Measurements from ENCODE around the gene SRSF2.
"Not testable (repeated sequence)": the region's sequence is repeated elsewhere in the genome, so short reads cannot be mapped to it uniquely, and the experiment has no call there.

SRSF2 gene

GRCh38 chr17:76700270-76700616 is 36.9 kb downstream of the SRSF2 start:
- DNase-seq: no peak

DNA sequence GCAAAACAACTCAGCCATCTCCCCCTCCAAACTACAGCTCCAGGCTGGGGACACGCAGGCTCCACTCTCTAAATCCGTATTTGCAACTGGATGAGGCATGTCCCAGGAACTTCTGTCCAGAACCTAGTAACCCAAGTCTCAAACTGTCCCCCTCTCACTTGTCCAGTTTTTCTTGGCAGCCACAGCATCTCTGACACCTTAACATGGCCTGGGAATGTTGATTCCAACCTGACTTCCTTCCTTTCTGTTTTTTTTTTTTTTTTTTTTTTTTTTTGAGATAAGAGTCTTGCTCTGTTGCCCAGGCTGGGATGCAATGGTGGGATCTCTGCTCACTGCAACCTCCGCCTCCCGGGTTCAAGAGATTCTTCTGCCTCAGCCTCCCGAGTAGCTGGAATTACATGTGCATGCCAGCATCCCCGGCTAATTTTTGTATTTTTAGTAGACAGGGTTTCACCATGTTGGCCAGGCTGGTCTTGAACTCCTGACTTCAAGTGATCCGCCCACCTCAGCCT is 38.6 kb downstream of the SRSF2 start:
- DNase-seq: not testable (repeated sequence)

GRCh38 chr17:76697702-76698465 is 39.2 kb downstream of the SRSF2 start:
- DNase-seq: no peak

DNA sequence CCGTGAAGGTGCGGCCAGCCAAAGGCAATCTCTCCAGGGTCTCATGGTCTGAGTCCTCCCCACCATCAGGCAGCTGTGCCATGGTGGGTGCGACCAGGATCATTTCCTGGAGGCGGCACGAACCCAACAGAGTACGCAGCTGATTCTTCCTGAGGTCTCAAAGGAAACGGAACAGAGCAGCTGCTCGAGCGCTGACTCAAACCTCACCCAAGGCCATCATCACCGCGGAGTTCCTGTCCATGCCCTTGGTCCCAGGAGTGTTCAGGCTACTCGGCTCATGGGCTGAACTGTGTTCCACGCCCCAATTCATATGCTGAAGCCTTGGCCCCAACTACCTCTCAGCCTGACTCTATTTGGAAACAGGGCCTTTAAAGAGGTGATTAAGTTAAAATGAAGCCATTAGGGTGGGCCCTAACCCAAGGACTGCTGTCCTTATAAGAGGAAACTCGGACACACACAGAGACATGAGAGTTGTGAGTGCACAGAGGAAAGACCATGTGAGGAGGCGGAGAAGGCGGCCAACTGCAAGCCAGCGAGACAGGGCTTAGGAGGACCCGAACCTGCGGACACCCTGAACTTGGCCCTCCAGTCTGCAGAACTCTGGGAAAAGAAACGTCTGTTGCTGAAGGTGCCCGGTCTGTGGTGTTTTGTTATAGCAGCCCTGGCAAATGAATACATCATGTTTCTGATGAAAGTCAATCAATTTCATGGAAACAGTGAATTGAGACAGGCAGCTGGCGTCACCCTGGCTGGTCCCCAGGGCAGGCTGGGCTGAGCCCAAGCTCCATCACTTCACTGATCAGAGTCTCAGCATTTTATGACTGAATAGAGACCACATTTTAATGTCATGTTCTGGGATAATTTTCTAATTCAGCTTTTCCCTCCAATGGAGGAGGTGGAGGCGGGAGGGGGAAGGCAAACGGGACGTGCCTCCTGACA is 40.1 kb downstream of the SRSF2 start:
- DNase-seq: no peak

DNA sequence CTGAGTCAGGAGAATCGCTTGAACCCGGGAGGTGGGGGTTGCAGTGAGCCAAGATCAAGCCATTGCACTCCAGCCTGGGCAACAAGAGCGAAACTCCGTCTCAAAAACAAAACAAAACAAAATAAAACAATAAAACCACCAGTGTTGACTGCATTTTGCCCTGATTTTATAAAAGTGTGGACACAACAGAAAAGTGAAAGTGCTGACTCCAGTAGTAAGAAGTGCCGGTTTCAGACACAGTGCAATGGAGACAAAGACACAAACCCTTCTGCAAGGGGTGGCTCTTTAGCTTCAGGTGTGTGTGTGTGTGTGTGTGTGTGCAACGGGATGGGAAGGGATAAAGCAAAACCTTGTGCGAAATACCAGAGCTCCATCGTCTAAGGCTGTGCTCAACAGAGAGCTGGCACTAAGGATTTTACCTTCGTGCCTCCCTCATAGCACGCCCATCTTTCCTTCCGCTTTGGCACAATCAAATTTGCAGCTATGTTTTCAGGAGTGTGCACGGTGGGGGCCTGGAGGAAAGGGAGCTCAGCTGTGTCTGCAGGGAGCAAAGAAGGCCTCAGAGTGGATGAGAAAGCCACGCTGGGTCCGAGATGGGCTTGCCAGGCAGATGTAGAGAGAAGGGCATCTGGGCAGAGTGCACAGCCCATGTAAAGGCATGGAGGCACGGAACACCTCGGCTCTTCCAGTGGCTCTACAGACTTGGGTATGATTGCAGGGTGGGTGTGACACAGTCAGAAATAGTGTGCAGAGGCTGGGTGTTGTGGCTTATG is 41.9 kb downstream of the SRSF2 start:
- no peak for DNase-seq

- DNase-seq: no peak
Measured at GRCh38 chr17:76691379-76692191, 45.5 kb downstream of the SRSF2 start.

DNA sequence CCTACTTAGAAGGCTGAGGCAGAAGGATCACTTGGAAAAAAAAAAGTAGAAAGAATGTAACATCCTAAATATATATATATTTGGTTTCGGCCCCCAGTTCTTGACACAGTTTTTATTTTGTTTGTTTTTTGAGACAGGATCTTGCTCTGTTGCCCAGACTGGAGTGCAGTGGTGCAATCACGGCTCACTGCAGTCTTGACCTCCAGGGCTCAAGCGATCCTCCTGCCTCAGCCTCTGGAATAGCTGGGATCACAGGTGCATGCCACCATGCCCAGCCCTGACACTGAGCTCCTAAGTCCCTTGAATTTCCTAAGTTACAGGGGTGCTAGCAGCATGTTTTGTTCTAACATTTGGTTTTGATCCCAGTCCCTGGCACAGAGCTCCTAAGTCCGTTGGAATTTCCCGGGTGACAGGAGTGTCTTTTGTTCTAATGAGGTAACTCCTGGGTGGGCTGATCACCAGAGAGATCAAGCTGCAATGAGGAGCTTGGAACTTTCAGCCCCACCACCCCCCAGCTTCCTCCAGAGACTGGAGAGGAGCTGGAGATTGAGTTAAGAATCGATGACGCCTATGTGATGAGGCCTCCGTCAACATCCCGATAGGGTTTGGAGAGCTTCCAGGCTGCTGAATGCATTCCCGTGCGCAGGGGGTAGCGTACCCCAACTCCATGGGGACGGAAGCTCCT is 46.4 kb downstream of the SRSF2 start:
- no peak for DNase-seq

GRCh38 chr17:76689859-76690258 is 47.3 kb downstream of the SRSF2 start:
- DNase-seq: no peak

DNA sequence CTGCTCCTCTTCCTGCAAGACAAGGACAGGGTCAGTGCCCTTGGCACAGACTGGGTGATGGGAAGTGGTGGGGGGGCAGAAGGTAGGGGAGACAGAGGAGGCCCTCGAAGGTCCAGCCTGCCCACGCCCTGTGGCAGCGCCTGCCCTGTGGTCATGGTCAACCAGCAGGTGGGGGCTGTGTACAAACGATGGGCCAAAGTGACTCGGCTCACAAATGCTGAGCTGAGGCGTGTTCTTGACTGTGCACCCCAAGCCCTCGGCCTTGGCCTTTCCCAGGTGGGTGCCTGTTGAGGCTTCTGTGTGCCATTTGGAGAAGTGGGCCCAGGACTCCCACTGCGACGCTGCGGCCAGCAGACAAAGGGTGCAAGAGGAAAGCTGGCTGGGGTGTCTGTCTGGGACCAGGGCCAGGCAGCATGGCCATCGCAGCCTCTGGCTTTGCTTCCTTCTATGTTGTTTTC is 48.9 kb downstream of the SRSF2 start:
- DNase-seq: no peak

GRCh38 chr17:76687298-76688164 is 49.6 kb downstream of the SRSF2 start:
- no peak for DNase-seq

GRCh38 chr17:76686538-76687297 is 50.4 kb downstream of the SRSF2 start:
- no peak for DNase-seq

GRCh38 chr17:76685846-76686245 is 51.3 kb downstream of the SRSF2 start:
- no peak for DNase-seq

DNA sequence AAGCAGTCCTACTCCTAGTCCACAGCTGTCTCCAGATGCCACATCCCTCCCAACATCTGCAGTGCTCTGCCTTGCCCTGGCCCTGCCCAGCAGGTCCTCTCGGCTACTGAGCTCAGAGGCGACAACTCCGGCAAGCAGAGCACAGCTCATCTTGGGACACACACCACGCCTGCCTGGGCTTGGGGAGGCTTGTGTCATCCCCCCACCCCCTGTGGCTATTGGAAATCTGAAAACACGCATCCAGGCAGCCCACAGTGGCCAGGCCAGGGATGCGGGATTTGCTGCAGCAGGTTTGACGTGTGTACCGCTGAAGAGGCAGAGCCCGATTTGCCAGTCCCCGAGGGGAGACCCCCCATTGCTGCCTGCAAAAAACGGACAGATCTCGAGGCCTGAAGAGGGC is 51.8 kb downstream of the SRSF2 start:
- DNase-seq: no peak

DNA sequence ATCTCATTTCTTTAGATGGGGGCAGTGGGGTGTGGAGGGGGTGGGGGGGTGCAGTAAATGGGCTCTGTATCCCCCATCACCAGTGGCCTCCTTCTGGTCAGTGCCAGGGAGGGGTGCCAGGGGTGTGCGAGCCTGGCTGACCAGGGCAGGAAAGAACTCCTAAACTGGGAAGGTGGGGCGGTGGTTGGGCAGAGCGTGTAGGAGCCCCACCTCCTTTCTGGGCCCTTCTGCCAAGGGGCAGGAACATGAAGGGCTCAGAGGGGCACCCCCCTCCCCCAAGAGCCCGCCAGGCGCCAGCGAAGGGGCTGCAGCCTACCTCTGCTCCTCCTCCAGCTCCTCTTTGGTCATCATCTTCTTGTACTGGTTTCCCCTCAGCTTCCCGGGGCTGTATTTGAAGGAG is 52.4 kb downstream of the SRSF2 start:
- DNase-seq: no peak

Measured in activated CD8-positive, alpha-beta memory T cell treated with anti-CD3 and anti-CD28 coated beads for 24 hours (primary cell).